HG03039 (cell line): ENCODE measurements around the gene EIF6.

Source experiments
- ATAC-seq: cut with Tn5 transposase; IDR thresholded peaks from one replicate; pipeline ENCODE4 v1.9.1; 2021; ENCODE audit warnings: mild to moderate bottlenecking, moderate library complexity; ENCODE audit not compliant: unreplicated experiment

Gene EIF6

GRCh38 chr20:35295674-35296073 lies 11.1 kb upstream of the EIF6 start:
- ATAC-seq = no peak

- no peak for ATAC-seq
Observed at GRCh38 chr20:35295058-35295457, 10.5 kb upstream of the EIF6 start.

- no peak for ATAC-seq
Observed at GRCh38 chr20:35294293-35294685, 9.7 kb upstream of the EIF6 start.

GRCh38 chr20:35293303-35294292 lies 9.0 kb upstream of the EIF6 start:
- ATAC-seq = no peak

- no peak for ATAC-seq
Observed at GRCh38 chr20:35292504-35293285, 8.1 kb upstream of the EIF6 start.

GRCh38 chr20:35291654-35292503 lies 7.3 kb upstream of the EIF6 start, which contains the start of gene FAM83C:
Gene FAM83C (minus strand): TSS chr20:35292425. CDS start chr20:35292304, 121 bp downstream.
- ATAC-seq = no peak

GRCh38 chr20:35290887-35291417 lies 6.4 kb upstream of the EIF6 start:
- ATAC-seq = no peak

GRCh38 chr20:35290186-35290886 lies 5.8 kb upstream of the EIF6 start:
- no peak for ATAC-seq

GRCh38 chr20:35288325-35289060 lies 3.9 kb upstream of the EIF6 start:
- no peak for ATAC-seq

- ATAC-seq = no peak
Observed at GRCh38 chr20:35287509-35288324, 3.1 kb upstream of the EIF6 start.

GRCh38 chr20:35286899-35287508 lies 2.4 kb upstream of the EIF6 start:
- ATAC-seq = no peak

- no peak for ATAC-seq
Observed at GRCh38 chr20:35286077-35286898, 1.7 kb upstream of the EIF6 start.

- no peak for ATAC-seq
Observed at GRCh38 chr20:35285806-35286076, 1.2 kb upstream of the EIF6 start.

GRCh38 chr20:35284992-35285805 lies 627 bp upstream of the EIF6 start:
- no peak for ATAC-seq

GRCh38 chr20:35283441-35284266 lies 918 bp downstream of the EIF6 start:
- peak; percentile 13 for ATAC-seq
